NCI-H1092 treated with DMSO at 0.1 percent for 48 hours (cell line): ENCODE data around the gene TMEM132C.

ENCODE experiments used
- DNase-seq: peaks from one replicate; lab custom pipeline; 2025; lab: John Stamatoyannopoulos, UW

Gene TMEM132C

DNA sequence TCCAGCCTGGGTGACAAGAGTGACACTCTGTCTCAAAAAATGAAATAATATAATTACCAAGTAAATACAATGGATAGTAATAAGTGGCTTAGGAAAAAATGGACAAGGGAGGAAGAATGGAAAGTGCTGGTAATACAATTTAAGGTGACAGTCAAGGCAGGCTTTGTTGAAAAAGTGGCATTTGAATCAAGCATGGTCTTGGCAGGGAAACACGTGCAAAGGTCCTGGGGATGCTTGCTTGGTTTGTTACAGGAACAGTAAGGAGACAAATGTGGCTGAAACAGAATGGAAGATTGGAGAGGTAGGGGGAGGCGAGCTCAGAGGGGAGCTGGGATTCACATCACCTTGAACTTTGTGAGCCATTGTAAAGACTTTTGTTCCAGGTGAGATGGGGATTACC is 153.2 kb downstream of the TMEM132C start:
- DNase-seq = no peak

DNA sequence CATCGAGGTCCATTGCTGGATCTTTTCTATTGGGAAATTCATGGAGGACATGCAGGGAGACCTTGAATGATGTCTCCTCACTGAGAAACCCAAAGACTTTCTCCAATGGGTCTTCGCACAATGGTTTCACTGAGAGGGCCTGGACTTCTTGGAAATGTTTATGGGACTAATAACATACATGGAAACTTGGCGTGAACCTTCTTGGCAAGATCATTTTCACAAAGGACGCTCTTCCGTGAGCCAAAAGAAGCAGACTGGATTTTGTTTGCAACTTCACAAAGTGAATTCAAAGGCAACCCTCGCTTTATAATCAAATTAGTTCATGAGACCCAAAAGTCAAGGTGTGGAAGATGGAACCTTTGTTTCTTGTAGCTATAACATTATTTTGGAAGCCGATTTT is 154.4 kb downstream of the TMEM132C start:
- DNase-seq = no peak

DNA sequence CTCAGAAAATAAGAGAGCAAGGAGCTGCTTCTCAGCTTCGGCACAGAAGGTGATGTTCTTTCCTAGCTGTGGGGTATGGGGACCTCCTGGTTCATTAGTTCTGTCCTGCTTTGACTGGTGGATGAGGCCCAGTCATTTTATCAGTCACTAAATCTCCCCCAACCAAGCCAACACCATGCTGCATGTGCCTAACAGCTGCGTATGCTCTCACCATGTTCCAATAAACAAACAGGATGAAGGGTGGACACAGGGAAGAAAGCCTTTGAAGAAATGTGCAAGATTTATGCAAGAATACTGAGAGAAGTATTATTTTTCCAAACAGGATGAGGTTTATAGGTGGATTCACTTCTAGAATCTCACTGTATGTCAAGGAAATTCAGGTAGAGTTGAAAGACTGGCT is 156.2 kb downstream of the TMEM132C start:
- no peak for DNase-seq

- DNase-seq = no peak
Measured at GRCh38 chr12:128424931-128425431, 158.0 kb downstream of the TMEM132C start.

GRCh38 chr12:128425666-128426331 is 158.8 kb downstream of the TMEM132C start:
- DNase-seq = no peak

GRCh38 chr12:128426511-128426910 is 159.5 kb downstream of the TMEM132C start:
- no peak for DNase-seq

DNA sequence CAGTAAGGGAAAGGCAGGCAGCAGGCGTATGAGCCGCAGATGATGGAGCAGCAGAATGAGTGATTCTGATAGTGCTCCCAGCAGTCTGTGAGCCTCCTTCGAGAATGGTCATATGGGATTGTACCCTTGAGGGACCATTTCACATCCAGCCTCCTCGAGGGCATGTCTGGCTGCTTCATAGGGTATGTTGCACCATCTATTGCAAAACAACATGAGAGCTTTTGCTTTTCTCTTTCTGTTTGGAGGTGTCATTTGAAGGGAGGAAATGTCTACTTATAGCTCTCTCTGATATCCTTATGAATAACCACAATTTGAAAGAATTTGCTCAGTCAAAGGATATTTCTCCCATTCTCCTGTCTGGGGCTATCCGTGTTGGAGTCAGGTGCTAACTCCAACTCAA is 172.8 kb downstream of the TMEM132C start:
- no peak for DNase-seq

DNA sequence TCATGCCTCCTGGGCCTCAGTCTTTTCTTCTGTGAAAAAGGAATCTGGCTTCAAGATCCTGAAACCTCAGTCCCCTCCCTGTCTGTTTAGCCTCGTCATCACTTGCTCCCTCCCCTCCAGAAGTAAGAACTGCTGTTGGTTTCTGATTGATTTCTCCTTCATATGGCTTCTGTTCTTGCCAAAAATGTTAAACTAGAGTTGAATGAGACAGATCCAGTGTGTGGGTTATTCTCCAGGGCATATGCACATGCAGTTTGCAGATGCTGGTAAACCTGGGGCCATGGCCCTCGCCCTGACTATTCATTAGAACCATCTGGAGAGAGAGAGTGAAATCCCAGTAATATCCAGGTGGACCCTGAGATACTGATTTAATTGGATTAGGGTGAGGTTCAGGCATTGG is 175.1 kb downstream of the TMEM132C start:
- no peak for DNase-seq

DNA sequence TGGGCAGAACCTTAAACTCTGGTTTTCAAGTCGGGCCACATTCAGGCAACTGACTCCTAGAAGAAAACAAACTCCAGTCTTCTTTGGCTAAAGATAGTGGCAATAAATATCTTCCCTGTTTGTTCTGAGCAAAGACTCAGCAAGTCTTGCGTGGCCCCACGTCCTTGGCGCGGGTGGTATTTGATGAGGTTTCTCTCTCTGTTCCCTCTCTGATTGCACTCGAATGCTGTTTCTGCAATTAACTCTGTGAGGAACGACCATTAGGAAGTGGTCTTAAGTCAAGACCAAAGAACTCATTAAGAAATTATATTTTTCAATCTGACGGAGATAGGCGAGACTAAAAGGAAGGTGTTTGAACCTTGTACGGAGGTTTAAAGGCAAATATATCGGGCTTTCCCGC is 177.6 kb downstream of the TMEM132C start:
- DNase-seq = peak; percentile 25

- DNase-seq = peak; percentile 93
Measured at GRCh38 chr12:128445415-128446127, 178.6 kb downstream of the TMEM132C start.

GRCh38 chr12:128449146-128449894 is 182.3 kb downstream of the TMEM132C start:
- peak; percentile 48 for DNase-seq

DNA sequence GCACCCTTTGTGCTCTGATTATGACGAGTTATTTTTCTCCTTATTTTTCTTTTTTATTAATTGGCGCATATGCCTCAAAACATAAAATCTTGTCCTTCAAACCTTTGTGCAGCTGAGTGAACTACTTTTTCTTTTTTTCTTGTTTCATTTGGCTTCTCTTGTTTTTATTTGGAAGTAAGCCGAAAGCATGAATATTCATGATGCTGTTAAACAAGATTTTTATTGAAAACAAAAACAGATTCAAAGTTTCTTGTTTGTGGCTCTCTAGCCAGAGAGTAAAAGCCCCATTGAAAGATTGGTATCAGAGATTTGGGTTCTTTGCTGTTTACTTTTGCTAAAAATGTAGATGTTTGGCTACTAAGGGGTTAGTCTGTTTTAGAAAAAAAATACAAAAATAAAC is 183.8 kb downstream of the TMEM132C start:
- DNase-seq = no peak

DNA sequence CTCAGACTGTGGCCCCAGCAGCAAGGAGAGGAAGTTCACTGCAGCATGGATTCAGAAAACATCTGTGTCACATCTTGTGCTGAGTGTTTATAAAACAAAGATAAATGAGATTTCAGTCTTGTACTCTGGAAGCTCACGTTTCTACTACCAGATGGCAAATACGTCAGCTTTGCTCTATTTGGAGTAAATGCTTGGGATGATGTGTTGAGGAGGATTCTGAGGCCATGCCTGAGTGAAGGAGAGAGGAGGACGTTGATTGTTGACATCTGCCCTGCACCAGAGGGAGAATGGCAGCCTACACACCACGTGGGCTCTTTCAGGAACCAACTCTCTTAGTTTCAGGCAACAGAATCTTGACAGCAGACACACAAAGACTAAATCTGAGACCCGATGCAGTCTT is 188.9 kb downstream of the TMEM132C start:
- no peak for DNase-seq

DNA sequence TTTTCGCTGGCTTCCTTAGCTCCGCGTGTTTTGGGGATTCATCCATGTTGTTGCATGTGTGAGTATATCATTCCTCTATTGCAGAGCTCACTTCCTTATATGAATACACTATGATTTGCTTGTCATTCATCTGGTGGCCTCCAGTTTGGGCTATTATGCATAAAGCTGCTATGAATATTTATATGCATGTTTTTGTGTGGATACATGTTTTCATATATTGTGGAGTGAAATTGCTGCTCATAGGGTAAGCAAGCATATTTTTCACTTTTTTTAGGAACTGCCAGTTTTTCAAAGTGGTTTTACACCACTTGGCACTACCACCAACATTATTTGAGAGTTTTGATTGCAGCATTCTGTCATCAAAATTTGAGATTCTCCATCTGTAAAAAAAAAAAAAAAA is 190.0 kb downstream of the TMEM132C start:
- no peak for DNase-seq

DNA sequence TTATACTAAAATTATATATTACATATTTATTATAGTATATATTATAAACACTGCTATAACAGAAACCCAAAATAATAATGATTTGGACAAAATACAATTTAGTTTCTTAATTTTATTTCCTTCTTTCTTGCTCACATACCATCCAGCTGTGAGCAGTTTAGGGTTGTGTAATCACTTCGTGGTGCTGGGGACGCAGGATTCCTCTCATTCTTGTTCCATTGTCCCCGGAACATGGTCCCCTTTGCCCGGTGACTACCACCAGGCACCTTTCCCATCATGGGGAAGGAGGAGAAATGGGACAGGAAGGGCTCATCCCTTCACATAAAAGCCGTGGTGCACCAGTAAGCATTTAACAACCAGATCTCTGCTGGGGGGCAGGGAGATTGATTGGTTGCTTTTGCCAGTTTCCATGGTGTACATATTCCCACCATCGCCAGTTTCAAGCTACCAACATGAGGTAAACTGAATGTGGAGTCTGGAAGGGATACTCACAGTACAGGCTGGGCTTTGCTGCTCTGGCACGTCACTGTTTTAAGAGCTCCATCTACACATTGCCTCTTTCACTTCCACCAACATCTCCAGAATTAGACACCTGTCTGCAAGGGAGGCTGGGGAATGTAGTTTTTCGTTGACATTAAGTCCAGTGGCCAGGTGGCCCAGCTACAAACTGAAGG is 191.5 kb downstream of the TMEM132C start:
- DNase-seq = no peak

GRCh38 chr12:128459067-128459466 is 192.1 kb downstream of the TMEM132C start:
- no peak for DNase-seq

DNA sequence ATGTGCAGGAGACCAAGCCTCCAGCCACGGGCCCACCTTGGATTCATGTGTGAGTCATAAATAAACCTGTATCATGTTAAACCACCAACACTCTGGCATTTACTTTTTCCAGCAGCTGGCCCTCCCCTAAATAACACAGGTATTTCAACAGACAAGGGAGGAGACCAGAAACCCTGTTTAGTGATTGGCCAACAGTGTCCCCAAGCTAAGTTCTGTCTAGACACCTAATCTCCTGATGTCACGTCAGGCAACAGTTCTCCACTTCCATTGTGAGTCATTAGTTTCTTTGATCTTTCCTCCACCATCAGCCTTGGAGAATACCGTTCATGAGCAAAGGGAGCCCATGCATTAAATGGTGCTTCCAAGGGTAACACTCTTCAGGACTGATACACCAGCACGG is 196.9 kb downstream of the TMEM132C start:
- DNase-seq = no peak

GRCh38 chr12:128467882-128468281 is 200.9 kb downstream of the TMEM132C start:
- no peak for DNase-seq

- DNase-seq = no peak
Measured at GRCh38 chr12:128468926-128469325, 202.0 kb downstream of the TMEM132C start.

DNA sequence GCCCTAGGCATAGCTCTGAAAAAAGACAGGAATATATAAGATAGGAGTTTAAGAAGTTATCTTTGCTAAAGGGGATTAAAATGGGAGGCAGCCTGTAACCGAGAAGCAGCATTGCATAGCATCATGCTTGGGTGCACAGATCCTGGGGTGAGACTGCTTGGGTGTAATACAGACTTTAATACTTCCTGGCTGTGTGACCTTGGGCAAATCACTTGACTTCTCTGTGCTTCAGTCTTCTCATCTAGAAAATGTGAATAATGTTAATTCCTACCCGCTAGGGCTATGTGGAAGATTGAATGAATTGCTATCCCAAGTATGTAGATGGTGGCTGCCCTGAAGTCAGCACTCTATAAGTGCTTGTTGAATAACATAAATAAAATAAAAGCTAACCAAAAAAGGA is 204.5 kb downstream of the TMEM132C start:
- DNase-seq = no peak

DNA sequence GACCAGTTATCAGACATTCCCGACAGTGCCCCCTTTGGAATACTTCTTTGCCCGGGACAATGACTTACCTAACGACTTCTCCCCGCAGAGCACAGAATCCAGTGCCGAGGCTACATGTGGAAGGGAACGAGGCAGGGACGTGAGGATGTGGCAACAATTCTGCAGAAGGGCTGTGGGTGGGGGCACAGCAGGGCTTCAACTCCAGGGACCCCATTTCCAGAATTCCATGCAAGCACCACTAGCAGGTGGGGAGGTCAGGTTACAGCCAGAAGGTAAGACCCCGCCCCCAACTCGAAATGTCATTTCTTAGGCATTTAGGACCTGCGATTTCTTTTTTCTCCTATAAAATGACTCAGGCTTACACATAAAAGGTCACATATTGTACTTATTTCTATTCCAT is 207.9 kb downstream of the TMEM132C start:
- DNase-seq = no peak

DNA sequence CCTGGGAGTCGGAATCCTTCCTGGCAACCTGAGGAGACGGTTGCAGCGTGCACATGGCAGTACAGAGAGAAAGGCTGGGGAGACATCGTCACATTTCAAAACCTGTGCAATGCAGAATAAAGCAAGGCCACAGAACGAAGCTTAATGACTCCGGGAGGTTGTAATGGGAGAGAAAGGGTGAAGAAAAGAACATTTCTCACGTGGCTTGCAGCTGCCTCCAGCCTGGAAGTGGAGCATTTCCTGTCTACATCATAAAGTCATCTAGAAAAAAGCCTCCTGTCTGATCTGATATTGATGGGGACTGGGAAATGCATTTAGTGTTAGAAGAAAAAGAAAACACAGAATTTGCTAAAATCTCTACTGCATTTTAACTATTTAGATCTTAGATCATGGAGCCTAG is 209.3 kb downstream of the TMEM132C start:
- peak; percentile 2 for DNase-seq
